Spleen (tissue), 11 donors: ENCODE measurements around the gene SYNGAP1. TPM values are rescaled to one million over a fixed set of nuclear protein-coding genes. Genes with fewer than 3 reads are reported as not detected.
"Not testable (repeated sequence)": the region's sequence is repeated elsewhere in the genome, so short reads cannot be mapped to it uniquely, and the experiment has no call there.

Experiments used
- DNase-seq: peaks from one replicate; pipeline ENCODE4 v3.0.0-alpha.2; 2020
- H3K27ac ChIP-seq, 8 donors: fragments of 200-600 bp; sonication (generic) in 7 of 8; 1 replicate in 4 of 8; 2 replicates in 4 of 8; pipeline versions ENCODE4 v1.5.0 to v1.8.0; 2016 to 2021; ENCODE audit warnings: inconsistent platforms in 4 of 8, mild to moderate bottlenecking in 4 of 8, moderate library complexity in 1 of 8
- H3K27me3 ChIP-seq, 7 donors: fragments of 200-600 bp; sonication (generic) in 6 of 7; replicated peaks in 1 of 7; 1 replicate in 4 of 7; 2 replicates in 3 of 7; pipeline versions ENCODE4 v1.5.0 to v1.8.0; 2016 to 2021; ENCODE audit warnings: inconsistent platforms in 3 of 7, mild to moderate bottlenecking in 1 of 7
- H3K36me3 ChIP-seq, 6 donors: fragments of 200-600 bp; sonication (generic) in 5 of 6; 1 replicate in 4 of 6; 2 replicates in 2 of 6; pipeline versions ENCODE4 v1.5.0 to v1.8.0; 2016 to 2021; ENCODE audit warnings: inconsistent platforms in 2 of 6
- H3K4me1 ChIP-seq, 6 donors: fragments of 200-600 bp; sonication (generic) in 5 of 6; 1 replicate in 3 of 6; 2 replicates in 3 of 6; pipeline versions ENCODE4 v1.5.0 to v1.8.0; 2016 to 2021; ENCODE audit warnings: inconsistent platforms in 3 of 6
- H3K4me3 ChIP-seq, 8 donors: fragments of 200-600 bp; sonication (generic) in 7 of 8; 1 replicate in 4 of 8; 2 replicates in 4 of 8; pipeline versions ENCODE4 v1.5.0 to v1.8.0; 2016 to 2021; ENCODE audit warnings: inconsistent platforms in 4 of 8, mild to moderate bottlenecking in 4 of 8, moderate library complexity in 2 of 8
- H3K9me3 ChIP-seq, 8 donors: fragments of 200-600 bp; sonication (generic) in 7 of 8; 1 replicate in 4 of 8; 2 replicates in 4 of 8; pipeline versions ENCODE4 v1.5.0 to v1.8.0; 2016 to 2021; ENCODE audit warnings: inconsistent platforms in 4 of 8
- POLR2A ChIP-seq, 3 donors: fragments of 450-650 bp; IDR thresholded peaks; one replicate each; pipeline ENCODE4 v1.5.1; 2017; ENCODE audit warnings: antibody characterized with exemption in 3 of 3, mild to moderate bottlenecking in 1 of 3
- POLR2AphosphoS5 ChIP-seq, 3 donors: sonication (generic); formaldehyde crosslinking; IDR thresholded peaks; one replicate each; pipeline ENCODE4 v1.5.1; 2017; ENCODE audit warnings: antibody characterized with exemption in 3 of 3
- WGBS, 5 donors: extraction: QIAGEN DNeasy Blood & Tissue Kit in 3 of 5; methylation state at CpG; one replicate each; pipeline versions ENCODE4 v1.1.5 to v1.1.7; 2013 to 2018; 5-methylcytosine and 5-hydroxymethylcytosine counted together
- intact Hi-C: fragments of 100-400 bp; cut with DNase I; formaldehyde crosslinking; loops from one replicate; pipeline ENCODE4 v1.15.0; 2023; ENCODE audit warnings: low total_unique reads
- polyA plus RNA-seq, 3 donors: library from polyadenylated mRNA; stranded (reverse); fragments of 200-250 nt; gene quantifications; one replicate each; pipeline ENCODE4 v1.2.1, GENCODE V29; 2013
- total RNA-seq, 7 donors: library from RNA; depleted of rRNA in 3 of 7; stranded (reverse); fragments of >200 nt in 3 of 7; fragmentation: NEBNext Ultra II Directional in 4 of 7; extraction: Animal tissue kit (Norgen Biotek cat#: 25700) in 4 of 7; gene quantifications; one replicate each; pipeline versions ENCODE4 v1.1.0 to v1.2.1, GENCODE V29; 2016 to 2021
- TF ChIP-seq, protein P1 (sequence below), 11 experiments: fragments of 200-600 bp in 7 of 11; fragments of 450-650 bp in 4 of 11; sonication (generic) in 4 of 11; IDR thresholded peaks in 8 of 11; conservative IDR thresholded peaks in 3 of 11; 1 replicate in 7 of 11; 2 replicates in 4 of 11; pipeline versions ENCODE4 v1.4.0 to v1.8.0; 2016 to 2021; ENCODE audit warnings: antibody characterized with exemption in 11 of 11, inconsistent platforms in 4 of 11, mild to moderate bottlenecking in 1 of 11
- donor health status: healthy with polysubstance abuse.
- donor health status: DM: no; HTN: no; CAD: no; lungs with moderate emphysema.
- donor health status: DM: no; HTN: no; CAD: no.
- donor health status: Bipolar disorder and iron deficiency.
- donor health status: healthy.
- donor health status: DM: no; HTN: no; CAD: no.
- donor health status: DM: yes; HTN: yes; CAD: no.

SYNGAP1 gene
- total and polyA plus RNA-seq, 10 donors, result 3.6 to 30.8 (median 23.9) TPM

- Histone ChIP-seq H3K27ac (peak overlapping the region in 7 of 8 donors; percentile 91 to 95 (median 91)), H3K4me1 (peaks cover 5 to 43% (median 29%) of the 10 kb centered on the region in 6 donors), H3K9me3 (no peaks in the 10 kb centered on the region), H3K27me3 (no peaks in the 10 kb centered on the region), H3K4me3 (peak overlapping the region; percentile 50 to 74 (median 54)), H3K36me3 (no peaks in the 10 kb centered on the region)
- TF ChIP-seq POLR2A (IDR thresholded peaks at IDR 0.05), result no peak
- TF ChIP-seq, protein P1, sequence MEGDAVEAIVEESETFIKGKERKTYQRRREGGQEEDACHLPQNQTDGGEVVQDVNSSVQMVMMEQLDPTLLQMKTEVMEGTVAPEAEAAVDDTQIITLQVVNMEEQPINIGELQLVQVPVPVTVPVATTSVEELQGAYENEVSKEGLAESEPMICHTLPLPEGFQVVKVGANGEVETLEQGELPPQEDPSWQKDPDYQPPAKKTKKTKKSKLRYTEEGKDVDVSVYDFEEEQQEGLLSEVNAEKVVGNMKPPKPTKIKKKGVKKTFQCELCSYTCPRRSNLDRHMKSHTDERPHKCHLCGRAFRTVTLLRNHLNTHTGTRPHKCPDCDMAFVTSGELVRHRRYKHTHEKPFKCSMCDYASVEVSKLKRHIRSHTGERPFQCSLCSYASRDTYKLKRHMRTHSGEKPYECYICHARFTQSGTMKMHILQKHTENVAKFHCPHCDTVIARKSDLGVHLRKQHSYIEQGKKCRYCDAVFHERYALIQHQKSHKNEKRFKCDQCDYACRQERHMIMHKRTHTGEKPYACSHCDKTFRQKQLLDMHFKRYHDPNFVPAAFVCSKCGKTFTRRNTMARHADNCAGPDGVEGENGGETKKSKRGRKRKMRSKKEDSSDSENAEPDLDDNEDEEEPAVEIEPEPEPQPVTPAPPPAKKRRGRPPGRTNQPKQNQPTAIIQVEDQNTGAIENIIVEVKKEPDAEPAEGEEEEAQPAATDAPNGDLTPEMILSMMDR (IDR thresholded peaks at IDR 0.05 in 8 of 11, conservative IDR thresholded peaks at IDR 0.05 in 3 of 11), result no peak
- no peak for TF ChIP-seq POLR2AphosphoS5 (IDR thresholded peaks at IDR 0.05)
- no peak for DNase-seq
- 0 to 2% (median 1%) methylated on average over 28 to 31 of the region's 31 CpGs for WGBS, 5 donors
- intact Hi-C loops, result no loop called here
Observed at GRCh38 chr6:33391922-33392594, 27.8 kb upstream of the SYNGAP1 start.

DNA sequence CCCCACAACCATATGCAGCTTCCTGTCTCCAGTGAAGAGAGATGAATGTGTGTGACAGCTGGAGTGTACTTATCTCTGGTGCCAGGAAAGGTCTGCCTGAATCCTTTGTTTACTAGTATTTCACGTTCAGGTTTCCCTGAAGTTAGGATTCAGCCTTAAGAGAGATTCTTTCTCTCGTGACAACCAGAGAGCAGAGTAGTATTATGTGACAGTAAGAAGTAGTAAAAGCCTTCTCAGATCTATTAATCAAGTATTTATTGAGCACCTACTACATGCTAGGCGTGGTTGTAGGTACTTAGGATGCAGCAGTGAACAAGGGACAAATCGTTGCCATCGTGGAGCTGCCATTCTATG, 27.3 kb upstream of the SYNGAP1 start:
- intact Hi-C loops, result no loop called here
- Histone ChIP-seq H3K4me1 (peaks cover 5 to 43% (median 29%) of the 10 kb centered on the region in 6 donors), H3K27ac (peak overlapping the region in 4 of 8 donors; percentile 91 to 92 (median 91)), H3K36me3 (no peaks in the 10 kb centered on the region), H3K9me3 (no peaks in the 10 kb centered on the region), H3K4me3 (peak overlapping the region in 5 of 8 donors; percentile 50 to 74 (median 60)), H3K27me3 (no peaks in the 10 kb centered on the region)
- WGBS, 5 donors, result 32 to 52% (median 37%) methylated on average over 5 of the region's 5 CpGs
- TF ChIP-seq POLR2A (IDR thresholded peaks at IDR 0.05) (no peak), POLR2AphosphoS5 (IDR thresholded peaks at IDR 0.05) (no peak)
- TF ChIP-seq, protein P1 (IDR thresholded peaks at IDR 0.05 in 8 of 11, conservative IDR thresholded peaks at IDR 0.05 in 3 of 11), result no peak
- DNase-seq, result no peak

- no peak for DNase-seq
- Histone ChIP-seq H3K27ac (no peak overlapping the region), H3K4me1 (peaks cover 5 to 43% (median 29%) of the 10 kb centered on the region in 6 donors), H3K9me3 (no peaks in the 10 kb centered on the region), H3K36me3 (no peaks in the 10 kb centered on the region), H3K4me3 (peak overlapping the region in 3 of 8 donors; percentile 56 to 74 (median 60)), H3K27me3 (no peaks in the 10 kb centered on the region)
- 47 to 60% (median 54%) methylated on average over 3 of the region's 3 CpGs for WGBS, 5 donors
- intact Hi-C loops, result no loop called here
- TF ChIP-seq POLR2AphosphoS5 (IDR thresholded peaks at IDR 0.05) (no peak), POLR2A (IDR thresholded peaks at IDR 0.05) (no peak)
- TF ChIP-seq, protein P1 (IDR thresholded peaks at IDR 0.05 in 8 of 11, conservative IDR thresholded peaks at IDR 0.05 in 3 of 11), result no peak
Observed at GRCh38 chr6:33392979-33393378, 26.9 kb upstream of the SYNGAP1 start.

- TF ChIP-seq POLR2A (IDR thresholded peaks at IDR 0.05), result no peak
- TF ChIP-seq, protein P1 (IDR thresholded peaks at IDR 0.05 in 8 of 11, conservative IDR thresholded peaks at IDR 0.05 in 3 of 11), result no peak
- TF ChIP-seq POLR2AphosphoS5 (IDR thresholded peaks at IDR 0.05), result no peak
- intact Hi-C loops, result no loop called here
- Histone ChIP-seq H3K4me3 (no peak overlapping the region), H3K27me3 (no peaks in the 10 kb centered on the region), H3K9me3 (no peaks in the 10 kb centered on the region), H3K36me3 (peaks cover 0 to 32% (median 0%) of the 10 kb centered on the region in 6 donors), H3K4me1 (peaks cover 0 to 20% (median 8%) of the 10 kb centered on the region in 6 donors), H3K27ac (no peak overlapping the region)
- 84 to 100% (median 91%) methylated on average over 1 of the region's 1 CpG for WGBS, 5 donors
- DNase-seq, result no peak
Observed at GRCh38 chr6:33397541-33397940, 22.3 kb upstream of the SYNGAP1 start.

DNA sequence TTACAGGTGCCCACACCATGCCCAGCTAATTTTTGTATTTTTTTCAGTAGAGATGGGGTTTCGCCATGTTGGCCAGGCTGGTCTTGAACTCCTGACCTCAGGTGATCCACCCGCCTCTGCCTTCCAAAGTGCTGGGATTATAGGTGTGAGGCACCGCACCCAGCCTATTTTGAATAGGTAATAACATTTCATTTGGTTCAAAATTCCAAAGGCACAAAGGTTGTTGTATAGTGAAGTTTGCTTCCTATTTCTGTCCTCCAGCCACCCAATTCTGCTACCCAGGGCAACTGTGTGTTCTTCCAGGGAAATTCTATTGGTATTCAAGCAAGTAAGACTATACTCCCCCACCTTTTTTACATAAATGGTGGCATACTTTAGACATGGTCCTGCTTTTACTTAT, 21.3 kb upstream of the SYNGAP1 start:
- H3K9me3 ChIP-seq, H3K4me3 ChIP-seq, H3K27ac ChIP-seq, H3K27me3 ChIP-seq, H3K4me1 ChIP-seq, intact Hi-C loops, DNase-seq: not testable (repeated sequence)
- WGBS, 5 donors, result 95 to 100% (median 97%) methylated on average over 3 of the region's 3 CpGs
- peaks cover 0 to 42% (median 0%) of the 10 kb centered on the region in 6 donors for H3K36me3 ChIP-seq

DNA sequence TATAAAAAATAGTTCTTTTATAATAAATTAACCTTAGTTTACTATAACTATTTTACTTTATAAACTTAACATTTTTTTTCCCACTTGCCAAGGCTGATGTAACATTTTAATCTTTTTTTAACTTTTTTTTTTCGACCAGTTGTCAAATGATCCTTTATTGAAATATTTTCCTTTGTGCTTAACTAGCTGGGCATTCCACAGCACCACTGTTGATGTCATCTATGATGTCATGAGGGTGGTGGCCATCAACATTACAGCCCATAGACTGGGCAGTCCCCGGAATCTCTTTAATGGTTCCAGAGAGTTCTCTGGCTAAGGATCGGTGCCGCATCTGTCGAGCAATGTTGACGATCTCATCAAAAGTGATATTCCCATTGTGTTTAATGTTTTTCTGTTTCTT, 20.0 kb upstream of the SYNGAP1 start:
- H3K27ac ChIP-seq, H3K9me3 ChIP-seq, H3K4me1 ChIP-seq, DNase-seq, H3K27me3 ChIP-seq, intact Hi-C loops, H3K4me3 ChIP-seq: not testable (repeated sequence)
- H3K36me3 ChIP-seq, result peaks cover 0 to 55% (median 0%) of the 10 kb centered on the region in 6 donors
- WGBS, 5 donors, result 94 to 99% (median 98%) methylated on average over 6 of the region's 6 CpGs
